Suprapubic skin (tissue), 4 donors: Measurements from ENCODE around the gene CYFIP1. TPM values are rescaled to one million over a fixed set of nuclear protein-coding genes. Genes with fewer than 3 reads are reported as not detected.

Source experiments
- DNase-seq, 2 donors: peaks; one replicate each; pipeline ENCODE4 v3.0.0-alpha.2; 2019; ENCODE audit warnings: low spot score in 2 of 2
- H3K27ac ChIP-seq: fragments of 200-600 bp; sonication (generic); one replicate; pipeline ENCODE4 v1.5.1; 2019
- H3K27me3 ChIP-seq: fragments of 200-600 bp; sonication (generic); one replicate; pipeline ENCODE4 v1.5.1; 2019
- H3K36me3 ChIP-seq: fragments of 200-600 bp; sonication (generic); one replicate; pipeline ENCODE4 v1.5.1; 2019
- H3K4me1 ChIP-seq: fragments of 200-600 bp; sonication (generic); one replicate; pipeline ENCODE4 v1.5.1; 2019
- H3K4me3 ChIP-seq: fragments of 200-600 bp; sonication (generic); one replicate; pipeline ENCODE4 v1.5.1; 2019; ENCODE audit warnings: mild to moderate bottlenecking
- H3K9me3 ChIP-seq: fragments of 200-600 bp; sonication (generic); one replicate; pipeline ENCODE4 v1.5.1; 2019
- EP300 ChIP-seq: sonication (generic); formaldehyde crosslinking; IDR thresholded peaks from one replicate; pipeline ENCODE4 v1.6.1; 2017; ENCODE audit warnings: antibody characterized with exemption
- POLR2A ChIP-seq, 2 donors: fragments of 450-650 bp; IDR thresholded peaks; one replicate each; pipeline ENCODE4 v1.6.1; 2017; ENCODE audit warnings: antibody characterized with exemption in 2 of 2, mild to moderate bottlenecking in 2 of 2, moderate library complexity in 2 of 2
- POLR2AphosphoS5 ChIP-seq, 3 donors: sonication (generic); formaldehyde crosslinking; IDR thresholded peaks; one replicate each; pipeline ENCODE4 v1.6.1; 2017; ENCODE audit warnings: antibody characterized with exemption in 3 of 3
- WGBS: methylation state at CpG from one replicate; pipeline ENCODE4 v1.1.5; 2018; 5-methylcytosine and 5-hydroxymethylcytosine counted together
- total RNA-seq, 4 donors: library from RNA; depleted of rRNA; stranded (reverse); fragments of >200 nt; gene quantifications; one replicate each; pipeline ENCODE4 v1.1.0, GENCODE V29; 2016
- TF ChIP-seq, protein P1 (sequence below), 2 donors: fragments of 200-600 bp in 1 of 2; fragments of 450-650 bp in 1 of 2; sonication (generic) in 1 of 2; IDR thresholded peaks; one replicate each; pipeline ENCODE4 v1.5.1; 2016 to 2019; ENCODE audit warnings: antibody characterized with exemption in 2 of 2, mild to moderate bottlenecking in 1 of 2, moderate library complexity in 1 of 2

Gene CYFIP1
- total RNA-seq, 4 donors from 2014 or later, result 77.5 to 106 (median 99.4) TPM

GRCh38 chr15:22880981-22881738 is 99.0 kb downstream of the CYFIP1 start:
- peaks cover 70% of the 10 kb centered on the region for H3K36me3 ChIP-seq
- H3K9me3 ChIP-seq, result no peaks in the 10 kb centered on the region
- peak in 1 of 2 donors; percentile 48 for DNase-seq
- TF ChIP-seq, protein P1, sequence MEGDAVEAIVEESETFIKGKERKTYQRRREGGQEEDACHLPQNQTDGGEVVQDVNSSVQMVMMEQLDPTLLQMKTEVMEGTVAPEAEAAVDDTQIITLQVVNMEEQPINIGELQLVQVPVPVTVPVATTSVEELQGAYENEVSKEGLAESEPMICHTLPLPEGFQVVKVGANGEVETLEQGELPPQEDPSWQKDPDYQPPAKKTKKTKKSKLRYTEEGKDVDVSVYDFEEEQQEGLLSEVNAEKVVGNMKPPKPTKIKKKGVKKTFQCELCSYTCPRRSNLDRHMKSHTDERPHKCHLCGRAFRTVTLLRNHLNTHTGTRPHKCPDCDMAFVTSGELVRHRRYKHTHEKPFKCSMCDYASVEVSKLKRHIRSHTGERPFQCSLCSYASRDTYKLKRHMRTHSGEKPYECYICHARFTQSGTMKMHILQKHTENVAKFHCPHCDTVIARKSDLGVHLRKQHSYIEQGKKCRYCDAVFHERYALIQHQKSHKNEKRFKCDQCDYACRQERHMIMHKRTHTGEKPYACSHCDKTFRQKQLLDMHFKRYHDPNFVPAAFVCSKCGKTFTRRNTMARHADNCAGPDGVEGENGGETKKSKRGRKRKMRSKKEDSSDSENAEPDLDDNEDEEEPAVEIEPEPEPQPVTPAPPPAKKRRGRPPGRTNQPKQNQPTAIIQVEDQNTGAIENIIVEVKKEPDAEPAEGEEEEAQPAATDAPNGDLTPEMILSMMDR (IDR thresholded peaks at IDR 0.05), result no peak
- no peak for TF ChIP-seq POLR2A (IDR thresholded peaks at IDR 0.05)
- TF ChIP-seq POLR2AphosphoS5 (IDR thresholded peaks at IDR 0.05), result no peak
- no peak for TF ChIP-seq EP300
- WGBS, result 92% methylated on average over 19 of the region's 19 CpGs
- H3K4me3 ChIP-seq, result no peak overlapping the region
- no peaks in the 10 kb centered on the region for H3K27me3 ChIP-seq
- no peak overlapping the region for H3K27ac ChIP-seq
- H3K4me1 ChIP-seq, result no peaks in the 10 kb centered on the region

GRCh38 chr15:22880068-22880980 is 99.8 kb downstream of the CYFIP1 start:
- Histone ChIP-seq H3K36me3 (peaks cover 78% of the 10 kb centered on the region), H3K9me3 (no peaks in the 10 kb centered on the region), H3K27ac (no peak overlapping the region), H3K4me3 (no peak overlapping the region), H3K4me1 (no peaks in the 10 kb centered on the region), H3K27me3 (no peaks in the 10 kb centered on the region)
- 92% methylated on average over 33 of the region's 33 CpGs for WGBS
- TF ChIP-seq POLR2AphosphoS5 (IDR thresholded peaks at IDR 0.05) (no peak), POLR2A (IDR thresholded peaks at IDR 0.05) (no peak), EP300 (no peak)
- TF ChIP-seq, protein P1 (IDR thresholded peaks at IDR 0.05), result no peak
- peak in 1 of 2 donors; percentile 45 for DNase-seq

GRCh38 chr15:22878103-22878502 is 102.1 kb downstream of the CYFIP1 start:
- no peaks in the 10 kb centered on the region for H3K4me1 ChIP-seq
- H3K27me3 ChIP-seq, result no peaks in the 10 kb centered on the region
- no peak for TF ChIP-seq POLR2AphosphoS5 (IDR thresholded peaks at IDR 0.05)
- TF ChIP-seq, protein P1 (IDR thresholded peaks at IDR 0.05), result no peak
- TF ChIP-seq POLR2A (IDR thresholded peaks at IDR 0.05), result no peak
- no peak for TF ChIP-seq EP300
- H3K4me3 ChIP-seq, result no peak overlapping the region
- no peaks in the 10 kb centered on the region for H3K9me3 ChIP-seq
- WGBS, result 89% methylated on average over 10 of the region's 10 CpGs
- no peak overlapping the region for H3K27ac ChIP-seq
- DNase-seq, result peak in 1 of 2 donors; percentile 58
- H3K36me3 ChIP-seq, result peaks cover 95% of the 10 kb centered on the region

DNA sequence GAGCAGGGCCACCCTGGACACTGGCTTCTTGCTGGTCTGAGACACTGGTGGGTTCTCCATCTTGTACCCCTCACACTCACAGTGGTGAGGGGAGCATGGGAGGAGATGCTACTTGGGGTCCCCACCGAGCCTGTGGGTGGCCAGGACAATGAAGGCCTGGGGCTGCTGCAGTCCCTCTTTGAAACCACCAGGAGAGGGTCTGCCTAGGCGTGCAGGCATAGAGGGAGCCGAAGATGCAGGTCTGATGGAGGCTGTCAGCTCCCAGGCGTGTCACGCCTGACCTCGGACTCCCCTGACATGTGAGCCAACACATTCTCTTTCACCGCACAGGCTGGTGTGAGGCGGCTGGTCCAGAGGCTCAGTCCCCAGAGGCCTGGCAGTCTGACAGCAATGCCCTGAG is 102.6 kb downstream of the CYFIP1 start:
- TF ChIP-seq POLR2A (IDR thresholded peaks at IDR 0.05), result no peak
- TF ChIP-seq, protein P1 (IDR thresholded peaks at IDR 0.05), result no peak
- no peak for TF ChIP-seq EP300
- TF ChIP-seq POLR2AphosphoS5 (IDR thresholded peaks at IDR 0.05), result no peak
- DNase-seq, result peak in 1 of 2 donors; percentile 44
- Histone ChIP-seq H3K4me3 (no peak overlapping the region), H3K36me3 (peaks cover 95% of the 10 kb centered on the region), H3K9me3 (no peaks in the 10 kb centered on the region), H3K27me3 (no peaks in the 10 kb centered on the region), H3K27ac (no peak overlapping the region), H3K4me1 (no peaks in the 10 kb centered on the region)
- 100% methylated on average over 7 of the region's 8 CpGs for WGBS

GRCh38 chr15:22877117-22877516 is 103.1 kb downstream of the CYFIP1 start:
- no peak for DNase-seq

More at GRCh38 chr15:22877117-22877516, 103.1 kb downstream of the CYFIP1 start:
- TF ChIP-seq POLR2AphosphoS5 (IDR thresholded peaks at IDR 0.05), result no peak
- WGBS, result 97% methylated on average over 5 of the region's 5 CpGs
- peaks cover 95% of the 10 kb centered on the region for H3K36me3 ChIP-seq
- H3K4me3 ChIP-seq, result no peak overlapping the region
- no peaks in the 10 kb centered on the region for H3K27me3 ChIP-seq
- H3K9me3 ChIP-seq, result no peaks in the 10 kb centered on the region
- H3K27ac ChIP-seq, result no peak overlapping the region
- H3K4me1 ChIP-seq, result no peaks in the 10 kb centered on the region
